ENCODE measurements around the gene TIAL1.

The TIAL1 gene

GRCh38 chr10:119596537-119597404, at the start of gene TIAL1:
TIAL1 (minus strand) TSS chr10:119596964; CDS start chr10:119596465, 499 bp downstream.
- peaks cover 43% of the 10 kb centered on the region for H3K4me1 ChIP-seq (ENCODE audit: insufficient read depth, low read length, poor library complexity, severe bottlenecking)
- TF ChIP-seq EZH2phosphoT487 (IDR thresholded peaks at IDR 0.05; ENCODE audit: borderline replicate concordance) (no peak), CTCF (conservative IDR thresholded peaks at IDR 0.05; ENCODE audit: low read length) (no peak)
- H3K9ac ChIP-seq (ENCODE audit: low read depth, low read length, poor library complexity, severe bottlenecking) = peak within 1 kb of the TSS; percentile 86
- peak within 1 kb of the TSS; percentile 89 for H2AFZ ChIP-seq (ENCODE audit: low read length)
- no peaks in the 10 kb centered on the region for H3K9me2 ChIP-seq (replicated peaks; ENCODE audit: low read depth, low read length)
- no peaks in the 10 kb centered on the region for H3K36me3 ChIP-seq (ENCODE audit: insufficient read depth, low read length)
- no peaks in the 10 kb centered on the region for H3K9me3 ChIP-seq (ENCODE audit: insufficient read depth, low read depth, low read length)
- peaks cover 45% of the 10 kb centered on the region for H4K20me1 ChIP-seq (ENCODE audit: insufficient read depth, low read length, poor library complexity, severe bottlenecking)
- H3F3A ChIP-seq (ENCODE audit: low read depth) = no peaks in the 10 kb centered on the region
- peaks cover 3% of the 10 kb centered on the region for H3K27me3 ChIP-seq (ENCODE audit: insufficient read depth, low read length, poor library complexity, severe bottlenecking)
- peak within 1 kb of the TSS; percentile 100 for H3K4me2 ChIP-seq (ENCODE audit: low read depth, low read length, poor library complexity, severe bottlenecking)
- H3K79me2 ChIP-seq (ENCODE audit: insufficient read depth, low read length) = peaks cover 46% of the 10 kb centered on the region
- H3K4me3 ChIP-seq (ENCODE audit: low read length, poor library complexity, severe bottlenecking) = peak within 1 kb of the TSS; percentile 80

GRCh38 chr10:119644994-119645393, 48.2 kb upstream of the TIAL1 start:
- Histone ChIP-seq H3K79me2 (ENCODE audit: insufficient read depth, low read length) (no peaks in the 10 kb centered on the region), H3K9ac (ENCODE audit: low read depth, low read length, poor library complexity, severe bottlenecking) (no peak overlapping the region), H3K27me3 (ENCODE audit: insufficient read depth, low read length, poor library complexity, severe bottlenecking) (no peaks in the 10 kb centered on the region), H3F3A (ENCODE audit: low read depth) (no peaks in the 10 kb centered on the region), H3K9me2 (replicated peaks; ENCODE audit: low read depth, low read length) (no peaks in the 10 kb centered on the region), H3K36me3 (ENCODE audit: insufficient read depth, low read length) (no peaks in the 10 kb centered on the region), H2AFZ (ENCODE audit: low read length) (no peak overlapping the region), H3K4me1 (ENCODE audit: insufficient read depth, low read length, poor library complexity, severe bottlenecking) (no peaks in the 10 kb centered on the region), H4K20me1 (ENCODE audit: insufficient read depth, low read length, poor library complexity, severe bottlenecking) (no peaks in the 10 kb centered on the region), H3K4me2 (ENCODE audit: low read depth, low read length, poor library complexity, severe bottlenecking) (no peak overlapping the region), H3K9me3 (ENCODE audit: insufficient read depth, low read depth, low read length) (no peaks in the 10 kb centered on the region), H3K4me3 (ENCODE audit: low read length, poor library complexity, severe bottlenecking) (no peak overlapping the region)
- no peak for TF ChIP-seq CTCF (conservative IDR thresholded peaks at IDR 0.05; ENCODE audit: low read length)
- TF ChIP-seq EZH2phosphoT487 (IDR thresholded peaks at IDR 0.05; ENCODE audit: borderline replicate concordance) = no peak

- H4K20me1 ChIP-seq (ENCODE audit: insufficient read depth, low read length, poor library complexity, severe bottlenecking) = no peaks in the 10 kb centered on the region
- no peaks in the 10 kb centered on the region for H3K79me2 ChIP-seq (ENCODE audit: insufficient read depth, low read length)
- no peaks in the 10 kb centered on the region for H3K9me3 ChIP-seq (ENCODE audit: insufficient read depth, low read depth, low read length)
- no peak overlapping the region for H3K4me2 ChIP-seq (ENCODE audit: low read depth, low read length, poor library complexity, severe bottlenecking)
- H3K9ac ChIP-seq (ENCODE audit: low read depth, low read length, poor library complexity, severe bottlenecking) = no peak overlapping the region
- no peaks in the 10 kb centered on the region for H3F3A ChIP-seq (ENCODE audit: low read depth)
- H3K4me3 ChIP-seq (ENCODE audit: low read length, poor library complexity, severe bottlenecking) = no peak overlapping the region
- no peaks in the 10 kb centered on the region for H3K27me3 ChIP-seq (ENCODE audit: insufficient read depth, low read length, poor library complexity, severe bottlenecking)
- H2AFZ ChIP-seq (ENCODE audit: low read length) = no peak overlapping the region
- no peaks in the 10 kb centered on the region for H3K4me1 ChIP-seq (ENCODE audit: insufficient read depth, low read length, poor library complexity, severe bottlenecking)
- no peaks in the 10 kb centered on the region for H3K36me3 ChIP-seq (ENCODE audit: insufficient read depth, low read length)
- peak; percentile 54 for TF ChIP-seq CTCF (conservative IDR thresholded peaks at IDR 0.05; ENCODE audit: low read length)
- TF ChIP-seq EZH2phosphoT487 (IDR thresholded peaks at IDR 0.05; ENCODE audit: borderline replicate concordance) = no peak
- no peaks in the 10 kb centered on the region for H3K9me2 ChIP-seq (replicated peaks; ENCODE audit: low read depth, low read length)
These were observed 47.5 kb upstream of the TIAL1 start for GRCh38 chr10:119644205-119644814.

Measured in Loucy (cell line).